ENCODE results near the gene UBE2E2.

DNA sequence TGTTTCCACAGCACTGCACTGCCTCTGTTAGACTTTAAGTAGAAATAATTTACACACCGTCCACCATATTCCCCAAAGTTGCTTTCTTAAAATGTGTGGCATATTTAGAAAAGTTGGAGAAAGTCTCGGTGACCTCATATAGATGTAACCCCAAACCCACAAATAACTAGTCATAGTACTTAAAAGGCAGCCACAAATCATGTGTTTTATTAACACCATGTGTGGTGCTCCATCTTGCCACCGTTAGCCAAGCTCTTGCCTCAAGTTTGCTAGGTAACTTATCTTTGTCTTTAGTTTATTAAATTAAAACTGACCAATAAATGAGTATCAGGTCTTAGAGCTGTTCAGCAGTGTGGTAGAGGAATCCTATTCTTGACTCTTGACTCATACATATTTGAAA is 257.9 kb downstream of the UBE2E2 start:
- TF ChIP-seq, protein P1, sequence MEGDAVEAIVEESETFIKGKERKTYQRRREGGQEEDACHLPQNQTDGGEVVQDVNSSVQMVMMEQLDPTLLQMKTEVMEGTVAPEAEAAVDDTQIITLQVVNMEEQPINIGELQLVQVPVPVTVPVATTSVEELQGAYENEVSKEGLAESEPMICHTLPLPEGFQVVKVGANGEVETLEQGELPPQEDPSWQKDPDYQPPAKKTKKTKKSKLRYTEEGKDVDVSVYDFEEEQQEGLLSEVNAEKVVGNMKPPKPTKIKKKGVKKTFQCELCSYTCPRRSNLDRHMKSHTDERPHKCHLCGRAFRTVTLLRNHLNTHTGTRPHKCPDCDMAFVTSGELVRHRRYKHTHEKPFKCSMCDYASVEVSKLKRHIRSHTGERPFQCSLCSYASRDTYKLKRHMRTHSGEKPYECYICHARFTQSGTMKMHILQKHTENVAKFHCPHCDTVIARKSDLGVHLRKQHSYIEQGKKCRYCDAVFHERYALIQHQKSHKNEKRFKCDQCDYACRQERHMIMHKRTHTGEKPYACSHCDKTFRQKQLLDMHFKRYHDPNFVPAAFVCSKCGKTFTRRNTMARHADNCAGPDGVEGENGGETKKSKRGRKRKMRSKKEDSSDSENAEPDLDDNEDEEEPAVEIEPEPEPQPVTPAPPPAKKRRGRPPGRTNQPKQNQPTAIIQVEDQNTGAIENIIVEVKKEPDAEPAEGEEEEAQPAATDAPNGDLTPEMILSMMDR (IDR thresholded peaks at IDR 0.05; ENCODE audit: low read length), result no peak
- TF ChIP-seq EZH2 (IDR thresholded peaks at IDR 0.05; ENCODE audit: borderline replicate concordance, low read length), result no peak
